HG03457 (cell line): ENCODE data around the gene AQP12B.
"Not testable (repeated sequence)": the region's sequence is repeated elsewhere in the genome, so short reads cannot be mapped to it uniquely, and the experiment has no call there.

Experiments
- ATAC-seq: cut with Tn5 transposase; IDR thresholded peaks from one replicate; pipeline ENCODE4 v1.9.1; 2021; ENCODE audit warnings: moderate number of reproducible peaks; ENCODE audit not compliant: unreplicated experiment

The AQP12B gene

GRCh38 chr2:240685771-240686371 is 3.2 kb upstream of the AQP12B start:
- ATAC-seq, result no peak

GRCh38 chr2:240683980-240684728 is 1.5 kb upstream of the AQP12B start:
- not testable (repeated sequence) for ATAC-seq

- not testable (repeated sequence) for ATAC-seq
These were observed 769 bp upstream of the AQP12B start for GRCh38 chr2:240683329-240683979.

- not testable (repeated sequence) for ATAC-seq
These were observed 2.5 kb downstream of the AQP12B start for GRCh38 chr2:240680185-240680584.

GRCh38 chr2:240678909-240679308 is 3.8 kb downstream of the AQP12B start:
- not testable (repeated sequence) for ATAC-seq

- ATAC-seq, result not testable (repeated sequence)
These were observed 4.6 kb downstream of the AQP12B start for GRCh38 chr2:240678043-240678442.

- ATAC-seq, result not testable (repeated sequence)
These were observed 7.3 kb downstream of the AQP12B start for GRCh38 chr2:240675345-240675744.

- not testable (repeated sequence) for ATAC-seq
These were observed 8.1 kb downstream of the AQP12B start for GRCh38 chr2:240674461-240675184.

- ATAC-seq, result no peak
These were observed 9.9 kb downstream of the AQP12B start for GRCh38 chr2:240672701-240673190.

GRCh38 chr2:240672076-240672700 is 10.5 kb downstream of the AQP12B start:
- no peak for ATAC-seq

- no peak for ATAC-seq
These were observed 11.7 kb downstream of the AQP12B start for GRCh38 chr2:240670950-240671349.

- ATAC-seq, result no peak
These were observed 12.3 kb downstream of the AQP12B start for GRCh38 chr2:240670402-240670801.

GRCh38 chr2:240664622-240665021 is 18.1 kb downstream of the AQP12B start:
- ATAC-seq, result no peak

GRCh38 chr2:240663546-240664190 is 19.0 kb downstream of the AQP12B start:
- no peak for ATAC-seq

GRCh38 chr2:240662681-240663080 is 20.0 kb downstream of the AQP12B start:
- no peak for ATAC-seq

GRCh38 chr2:240659883-240660282 is 22.8 kb downstream of the AQP12B start:
- ATAC-seq, result not testable (repeated sequence)

- no peak for ATAC-seq
These were observed 26.5 kb downstream of the AQP12B start for GRCh38 chr2:240655931-240656886.

GRCh38 chr2:240651185-240651584 is 31.5 kb downstream of the AQP12B start:
- no peak for ATAC-seq
